Astrocyte of the hippocampus (primary cell): ENCODE results near the gene HEBP2.
"Not testable (repeated sequence)": the region's sequence is repeated elsewhere in the genome, so short reads cannot be mapped to it uniquely, and the experiment has no call there.

ENCODE experiments used
- DNase-seq: peaks from one replicate; pipeline ENCODE4 v3.0.0; 2011; ENCODE audit warnings: low read depth, low spot score

The HEBP2 gene

GRCh38 chr6:138424004-138424904, 20.2 kb downstream of the HEBP2 start:
- DNase-seq = no peak

- not testable (repeated sequence) for DNase-seq
Measured at GRCh38 chr6:138425256-138425655, 21.2 kb downstream of the HEBP2 start.

GRCh38 chr6:138426500-138427123, 22.6 kb downstream of the HEBP2 start:
- no peak for DNase-seq

GRCh38 chr6:138427701-138428100, 23.7 kb downstream of the HEBP2 start:
- DNase-seq = no peak

GRCh38 chr6:138428944-138429598, 25.0 kb downstream of the HEBP2 start:
- peak; percentile 72 for DNase-seq

GRCh38 chr6:138429761-138430160, 25.7 kb downstream of the HEBP2 start:
- peak; percentile 29 for DNase-seq

- DNase-seq = no peak
Measured at GRCh38 chr6:138430361-138431145, 26.5 kb downstream of the HEBP2 start.

- no peak for DNase-seq
Measured at GRCh38 chr6:138431256-138432062, 27.4 kb downstream of the HEBP2 start.

GRCh38 chr6:138432063-138432356, 28.0 kb downstream of the HEBP2 start:
- no peak for DNase-seq

GRCh38 chr6:138434096-138434495, 30.1 kb downstream of the HEBP2 start:
- no peak for DNase-seq

- DNase-seq = no peak
Measured at GRCh38 chr6:138434925-138435324, 30.9 kb downstream of the HEBP2 start.

GRCh38 chr6:138439546-138439945, 35.5 kb downstream of the HEBP2 start:
- DNase-seq = no peak

GRCh38 chr6:138440296-138440695, 36.3 kb downstream of the HEBP2 start:
- DNase-seq = no peak

- DNase-seq = no peak
Measured at GRCh38 chr6:138440758-138441357, 36.8 kb downstream of the HEBP2 start.

GRCh38 chr6:138441965-138442364, 37.9 kb downstream of the HEBP2 start:
- DNase-seq = no peak

- no peak for DNase-seq
Measured at GRCh38 chr6:138442663-138443062, 38.6 kb downstream of the HEBP2 start.

- DNase-seq = no peak
Measured at GRCh38 chr6:138443979-138444378, 40.0 kb downstream of the HEBP2 start.

GRCh38 chr6:138446821-138447220, 42.8 kb downstream of the HEBP2 start:
- no peak for DNase-seq

GRCh38 chr6:138450445-138450844, 46.4 kb downstream of the HEBP2 start:
- DNase-seq = no peak

GRCh38 chr6:138451043-138451442, 47.0 kb downstream of the HEBP2 start:
- DNase-seq = no peak
